Transverse colon (tissue), 4 donors: ENCODE measurements around the gene BCAS1. TPM values are rescaled to one million over a fixed set of nuclear protein-coding genes. Genes with fewer than 3 reads are reported as not detected.

Experiments used
- DNase-seq: peaks from one replicate; pipeline ENCODE4 v3.0.0-alpha.2; 2019
- H3K27ac ChIP-seq, 4 donors: fragments of 200-600 bp; sonication (generic); 2 replicates each; pipeline ENCODE4 v1.5.1; 2016 to 2018; ENCODE audit warnings: inconsistent platforms in 4 of 4
- H3K27me3 ChIP-seq: fragments of 200-600 bp; sonication (generic); 2 replicates; pipeline ENCODE4 v1.5.1; 2017; ENCODE audit warnings: inconsistent platforms
- H3K36me3 ChIP-seq, 4 donors: fragments of 200-600 bp; sonication (generic); 2 replicates each; pipeline ENCODE4 v1.5.1; 2017 to 2019; ENCODE audit warnings: inconsistent platforms in 4 of 4
- H3K4me1 ChIP-seq, 4 donors: fragments of 200-600 bp; sonication (generic); 2 replicates each; pipeline ENCODE4 v1.5.1; 2017 to 2020; ENCODE audit warnings: inconsistent platforms in 4 of 4
- H3K4me3 ChIP-seq, 4 donors: fragments of 200-600 bp; sonication (generic); 1 replicate in 1 of 4; 2 replicates in 3 of 4; pipeline versions ENCODE4 v1.5.1 to v1.6.1; 2017 to 2019; ENCODE audit warnings: inconsistent platforms in 4 of 4
- H3K9me3 ChIP-seq, 2 donors: fragments of 200-600 bp; sonication (generic); 2 replicates each; pipeline ENCODE4 v1.5.1; 2017 to 2019; ENCODE audit warnings: inconsistent platforms in 2 of 2
- CTCF ChIP-seq, 5 experiments: fragments of 200-600 bp in 3 of 5; fragments of 450-650 bp in 2 of 5; sonication (generic) in 3 of 5; IDR thresholded peaks; 1 replicate in 2 of 5; 2 replicates in 3 of 5; pipeline ENCODE4 v1.5.1; 2016 to 2017; ENCODE audit warnings: antibody characterized with exemption in 5 of 5, inconsistent platforms in 3 of 5, mild to moderate bottlenecking in 2 of 5, moderate library complexity in 1 of 5
- EP300 ChIP-seq: sonication (generic); formaldehyde crosslinking; IDR thresholded peaks from one replicate; pipeline ENCODE4 v1.6.1; 2017; ENCODE audit warnings: antibody characterized with exemption, low read depth
- POLR2A ChIP-seq: fragments of 450-650 bp; IDR thresholded peaks from one replicate; pipeline ENCODE4 v1.6.1; 2016; ENCODE audit warnings: antibody characterized with exemption, mild to moderate bottlenecking, moderate library complexity
- POLR2AphosphoS5 ChIP-seq, 3 donors: sonication (generic); formaldehyde crosslinking; IDR thresholded peaks; one replicate each; pipeline ENCODE4 v1.6.1; 2016; ENCODE audit warnings: antibody characterized with exemption in 3 of 3
- WGBS, 2 donors: methylation state at CpG; one replicate each; pipeline ENCODE4 v1.1.5; 2018; ENCODE audit warnings: low coverage in 1 of 2; 5-methylcytosine and 5-hydroxymethylcytosine counted together
- in situ Hi-C, 4 donors: fragments of 200-750 bp; cut with MboI; loops; one replicate each; pipeline versions ENCODE4 v1.15.0 to v1.15.1; 2017; ENCODE audit warnings: low sequenced_read_pairs in 3 of 4, low pct_ligation_motif_present in 1 of 4, low pct_unique_long_range_greater_than_20kb in 1 of 4
- intact Hi-C: fragments of 100-400 bp; cut with DNase I; formaldehyde crosslinking; loops from one replicate; pipeline ENCODE4 v1.15.1; 2023; ENCODE audit warnings: low total_unique reads
- total RNA-seq, 4 donors: library from RNA; depleted of rRNA; stranded (reverse); fragments of >200 nt; gene quantifications; one replicate each; pipeline ENCODE4 v1.1.0, GENCODE V29; 2016

The BCAS1 gene
- total RNA-seq, 4 donors from 2014 or later: 68.9 to 127 (median 89.0) TPM

GRCh38 chr20:54108817-54109216 is 38.4 kb upstream of the BCAS1 start:
- Histone ChIP-seq H3K27me3 (no peaks in the 10 kb centered on the region), H3K4me3 (no peak overlapping the region), H3K27ac (no peak overlapping the region), H3K9me3 (no peaks in the 10 kb centered on the region), H3K36me3 (no peaks in the 10 kb centered on the region), H3K4me1 (peaks cover 2 to 40% (median 12%) of the 10 kb centered on the region in 4 donors)
- TF ChIP-seq CTCF (IDR thresholded peaks at IDR 0.05) (no peak), POLR2AphosphoS5 (IDR thresholded peaks at IDR 0.05) (no peak), POLR2A (no peak), EP300 (no peak)
- WGBS, 2 donors: 82 to 88% methylated on average over 1 of the region's 1 CpG
- in situ Hi-C loops: loop anchor here in 3 of 4 donors (10.0 to 25.0 kb wide), 2 partner anchors 96 to 528 kb away; partner anchors contain the start of gene PFDN4 (in 1 of the 3)
- no peak for DNase-seq
- intact Hi-C loops: no loop called here

- in situ Hi-C loops: loop anchor here in 3 of 4 donors (10.0 to 25.0 kb wide), 2 partner anchors 97 to 529 kb away; partner anchors contain the start of gene PFDN4 (in 1 of the 3)
- no peaks in the 10 kb centered on the region for H3K36me3 ChIP-seq
- no peaks in the 10 kb centered on the region for H3K27me3 ChIP-seq
- no peak for DNase-seq
- H3K9me3 ChIP-seq: no peaks in the 10 kb centered on the region
- intact Hi-C loops: no loop called here
- H3K4me1 ChIP-seq: peaks cover 0 to 41% (median 11%) of the 10 kb centered on the region in 4 donors
- peak overlapping the region in 2 of 4 donors; percentile 3 to 45 for H3K27ac ChIP-seq
- TF ChIP-seq CTCF (IDR thresholded peaks at IDR 0.05): no peak
- TF ChIP-seq POLR2AphosphoS5 (IDR thresholded peaks at IDR 0.05): no peak
- TF ChIP-seq EP300: no peak
- TF ChIP-seq POLR2A: no peak
- H3K4me3 ChIP-seq: no peak overlapping the region
Measured at GRCh38 chr20:54108326-54108642, 37.9 kb upstream of the BCAS1 start.

- WGBS, 2 donors: 55 to 61% methylated on average over 3 to 7 of the region's 7 CpGs
- peak; percentile 21 for DNase-seq
- peak overlapping the region in 2 of 4 donors; percentile 3 to 45 for H3K27ac ChIP-seq
Measured at GRCh38 chr20:54107600-54108325, 37.4 kb upstream of the BCAS1 start.

More at GRCh38 chr20:54107600-54108325, 37.4 kb upstream of the BCAS1 start:
- intact Hi-C loops (no loop called here), in situ Hi-C loops (loop anchor here in 3 of 4 donors (10.0 to 25.0 kb wide), 2 partner anchors 97 to 530 kb away; partner anchors contain the start of gene PFDN4 (in 1 of the 3))
- H3K9me3 ChIP-seq: no peaks in the 10 kb centered on the region
- no peak for TF ChIP-seq EP300
- no peak for TF ChIP-seq POLR2AphosphoS5 (IDR thresholded peaks at IDR 0.05)
- TF ChIP-seq POLR2A: no peak
- TF ChIP-seq CTCF (IDR thresholded peaks at IDR 0.05): no peak
- no peaks in the 10 kb centered on the region for H3K36me3 ChIP-seq
- no peaks in the 10 kb centered on the region for H3K27me3 ChIP-seq
- peaks cover 0 to 42% (median 9%) of the 10 kb centered on the region in 4 donors for H3K4me1 ChIP-seq
- no peak overlapping the region for H3K4me3 ChIP-seq
